ENCODE measurements around the gene MBOAT7.

The MBOAT7 gene, protein sequence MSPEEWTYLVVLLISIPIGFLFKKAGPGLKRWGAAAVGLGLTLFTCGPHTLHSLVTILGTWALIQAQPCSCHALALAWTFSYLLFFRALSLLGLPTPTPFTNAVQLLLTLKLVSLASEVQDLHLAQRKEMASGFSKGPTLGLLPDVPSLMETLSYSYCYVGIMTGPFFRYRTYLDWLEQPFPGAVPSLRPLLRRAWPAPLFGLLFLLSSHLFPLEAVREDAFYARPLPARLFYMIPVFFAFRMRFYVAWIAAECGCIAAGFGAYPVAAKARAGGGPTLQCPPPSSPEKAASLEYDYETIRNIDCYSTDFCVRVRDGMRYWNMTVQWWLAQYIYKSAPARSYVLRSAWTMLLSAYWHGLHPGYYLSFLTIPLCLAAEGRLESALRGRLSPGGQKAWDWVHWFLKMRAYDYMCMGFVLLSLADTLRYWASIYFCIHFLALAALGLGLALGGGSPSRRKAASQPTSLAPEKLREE

DNA sequence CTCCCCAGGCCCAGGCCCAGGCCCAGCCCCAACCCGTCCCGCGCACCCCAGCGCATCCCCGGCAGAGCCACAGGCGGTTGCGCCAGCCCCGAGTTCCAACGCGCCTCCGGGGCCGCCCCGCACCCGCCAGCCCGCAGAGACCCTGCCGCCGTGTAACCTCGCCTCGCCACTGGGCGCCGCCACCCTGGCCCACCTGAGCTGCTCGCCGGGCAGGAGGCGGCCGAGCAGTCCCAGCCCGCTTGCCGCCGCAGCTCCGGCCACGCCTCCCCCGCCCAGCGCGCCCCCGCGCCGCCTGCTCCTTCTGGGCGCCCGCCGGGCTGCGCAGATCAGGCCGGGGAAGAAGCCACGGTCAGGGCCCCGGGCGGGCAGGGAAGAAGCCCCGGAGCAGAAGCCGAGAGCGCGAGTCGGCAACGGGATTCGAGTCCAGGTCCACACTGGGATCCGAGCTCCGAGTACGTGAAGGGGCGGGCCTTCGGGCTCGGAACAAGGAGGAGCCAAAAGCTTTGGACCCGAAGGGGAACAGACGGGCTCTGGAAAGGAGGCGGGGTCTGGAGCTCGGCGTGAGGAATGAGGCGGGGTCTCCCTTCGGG is at the start of gene MBOAT7:
Gene MBOAT7, minus strand, starts transcription at position 436 of the 590 bp plus-strand sequence. CDS start 1,072 bp downstream, outside the sequence.
- peak within 1 kb of the TSS; percentile 92 for H3K9ac ChIP-seq (ENCODE audit: low read length)
- H3K79me2 ChIP-seq (ENCODE audit: insufficient read depth, low read length) = no peaks in the 10 kb centered on the region
- no peaks in the 10 kb centered on the region for H4K20me1 ChIP-seq (ENCODE audit: insufficient read depth, low read length)
- H3K4me2 ChIP-seq (ENCODE audit: low read length) = peak within 1 kb of the TSS; percentile 93
- no peak for TF ChIP-seq EZH2 (IDR thresholded peaks at IDR 0.05; ENCODE audit: borderline replicate concordance, low read length)
- TF ChIP-seq, protein P1, sequence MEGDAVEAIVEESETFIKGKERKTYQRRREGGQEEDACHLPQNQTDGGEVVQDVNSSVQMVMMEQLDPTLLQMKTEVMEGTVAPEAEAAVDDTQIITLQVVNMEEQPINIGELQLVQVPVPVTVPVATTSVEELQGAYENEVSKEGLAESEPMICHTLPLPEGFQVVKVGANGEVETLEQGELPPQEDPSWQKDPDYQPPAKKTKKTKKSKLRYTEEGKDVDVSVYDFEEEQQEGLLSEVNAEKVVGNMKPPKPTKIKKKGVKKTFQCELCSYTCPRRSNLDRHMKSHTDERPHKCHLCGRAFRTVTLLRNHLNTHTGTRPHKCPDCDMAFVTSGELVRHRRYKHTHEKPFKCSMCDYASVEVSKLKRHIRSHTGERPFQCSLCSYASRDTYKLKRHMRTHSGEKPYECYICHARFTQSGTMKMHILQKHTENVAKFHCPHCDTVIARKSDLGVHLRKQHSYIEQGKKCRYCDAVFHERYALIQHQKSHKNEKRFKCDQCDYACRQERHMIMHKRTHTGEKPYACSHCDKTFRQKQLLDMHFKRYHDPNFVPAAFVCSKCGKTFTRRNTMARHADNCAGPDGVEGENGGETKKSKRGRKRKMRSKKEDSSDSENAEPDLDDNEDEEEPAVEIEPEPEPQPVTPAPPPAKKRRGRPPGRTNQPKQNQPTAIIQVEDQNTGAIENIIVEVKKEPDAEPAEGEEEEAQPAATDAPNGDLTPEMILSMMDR (IDR thresholded peaks at IDR 0.05; ENCODE audit: low read length) = peak; percentile 52
- H3K4me3 ChIP-seq (ENCODE audit: low read depth, low read length, poor library complexity, severe bottlenecking) = peak within 1 kb of the TSS; percentile 82
- H3K27me3 ChIP-seq (ENCODE audit: insufficient read depth, low read length) = no peaks in the 10 kb centered on the region
- peaks cover 11% of the 10 kb centered on the region; the same call in 1 of the 2 replicates for H3K36me3 ChIP-seq (ENCODE audit: insufficient read depth, low read length)
- peak within 1 kb of the TSS; percentile 92 for H3K27ac ChIP-seq (ENCODE audit: low read depth, low read length, poor library complexity, severe bottlenecking)
- no peaks in the 10 kb centered on the region for H3K9me3 ChIP-seq (ENCODE audit: low read length)
- H2AFZ ChIP-seq (ENCODE audit: low read length) = no peak within 1 kb of the TSS
- peaks cover 21% of the 10 kb centered on the region for H3K4me1 ChIP-seq (ENCODE audit: insufficient read depth, low read length, severe bottlenecking)
- no peaks in the 10 kb centered on the region for H3F3A ChIP-seq (ENCODE audit: insufficient read depth, low read length)
- no peaks in the 10 kb centered on the region for H3K9me2 ChIP-seq (ENCODE audit: low read depth, low read length)

DNA sequence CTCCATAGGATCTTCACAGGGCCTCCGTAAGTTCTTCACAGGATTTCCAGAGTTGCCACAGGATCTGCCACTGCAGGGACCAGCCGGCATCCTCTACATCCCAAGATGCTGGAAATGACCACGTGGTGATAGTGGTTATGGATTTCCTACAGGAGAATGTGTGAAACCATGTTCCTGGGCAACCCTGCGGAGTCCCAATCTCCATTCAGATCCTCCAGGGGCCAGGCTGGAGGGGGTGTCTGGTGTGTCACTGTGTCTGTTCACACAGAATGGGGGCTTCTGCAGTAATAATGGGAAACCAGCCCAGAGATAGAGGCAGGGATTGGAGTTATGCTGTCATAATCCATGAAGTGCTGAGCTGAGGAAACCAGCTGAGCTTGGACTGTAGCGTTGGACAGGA is 44.6 kb upstream of the MBOAT7 start:
- no peaks in the 10 kb centered on the region for H3K4me1 ChIP-seq (ENCODE audit: insufficient read depth, low read length, severe bottlenecking)
- no peak overlapping the region for H3K27ac ChIP-seq (ENCODE audit: low read depth, low read length, poor library complexity, severe bottlenecking)
- no peak overlapping the region for H2AFZ ChIP-seq (ENCODE audit: low read length)
- H3K27me3 ChIP-seq (ENCODE audit: insufficient read depth, low read length) = no peaks in the 10 kb centered on the region
- H3K9me2 ChIP-seq (ENCODE audit: low read depth, low read length) = no peaks in the 10 kb centered on the region
- H3K9me3 ChIP-seq (ENCODE audit: low read length) = no peaks in the 10 kb centered on the region
- H3F3A ChIP-seq (ENCODE audit: insufficient read depth, low read length) = no peaks in the 10 kb centered on the region
- no peak overlapping the region for H3K4me2 ChIP-seq (ENCODE audit: low read length)
- H4K20me1 ChIP-seq (ENCODE audit: insufficient read depth, low read length) = no peaks in the 10 kb centered on the region
- H3K9ac ChIP-seq (ENCODE audit: low read length) = no peak overlapping the region
- H3K79me2 ChIP-seq (ENCODE audit: insufficient read depth, low read length) = no peaks in the 10 kb centered on the region
- H3K4me3 ChIP-seq (ENCODE audit: low read depth, low read length, poor library complexity, severe bottlenecking) = no peak overlapping the region
- no peaks in the 10 kb centered on the region for H3K36me3 ChIP-seq (ENCODE audit: insufficient read depth, low read length)
- TF ChIP-seq, protein P1 (IDR thresholded peaks at IDR 0.05; ENCODE audit: low read length) = no peak
- TF ChIP-seq EZH2 (IDR thresholded peaks at IDR 0.05; ENCODE audit: borderline replicate concordance, low read length) = no peak

DNA sequence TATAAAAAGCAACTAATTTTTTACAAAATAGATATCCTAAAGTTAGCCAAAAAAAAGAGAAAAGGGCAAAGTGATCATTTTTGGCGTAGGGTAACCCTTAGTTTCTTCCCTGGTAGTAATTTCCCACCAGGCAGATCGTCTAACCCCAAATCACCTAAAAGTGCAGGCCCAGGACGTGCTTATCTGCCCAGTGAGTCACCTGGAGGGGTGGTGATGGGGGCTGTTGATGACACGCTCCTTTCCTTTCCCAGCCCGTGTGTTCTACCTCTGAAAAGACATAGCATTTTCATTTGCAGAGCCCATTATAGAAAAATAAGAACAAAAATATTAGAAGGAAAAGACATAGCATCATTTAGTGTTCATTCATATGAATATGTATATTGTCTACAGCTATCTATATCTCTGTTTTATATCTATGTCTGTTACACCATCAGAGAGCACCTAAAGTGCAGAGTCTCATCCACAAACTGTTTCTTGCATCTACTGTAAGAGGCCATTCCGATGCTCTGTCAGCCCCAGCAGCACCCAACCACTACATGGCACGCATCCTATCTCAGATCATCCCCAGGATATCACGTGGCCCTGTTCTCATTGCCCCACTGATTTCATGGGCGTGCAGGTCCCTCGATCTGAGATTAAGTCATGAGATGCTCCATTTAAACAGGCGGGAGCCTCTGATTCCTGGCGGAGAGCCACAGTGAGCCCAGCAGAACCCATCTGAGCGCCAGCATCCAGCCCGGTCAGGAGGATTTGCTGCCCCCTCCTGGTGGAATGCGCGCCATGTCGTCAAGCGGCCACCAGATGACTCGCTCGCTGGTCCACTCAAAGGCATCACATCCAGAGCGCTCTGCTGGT is 41.9 kb upstream of the MBOAT7 start:
- Histone ChIP-seq H2AFZ (ENCODE audit: low read length) (no peak overlapping the region), H3K27me3 (ENCODE audit: insufficient read depth, low read length) (no peaks in the 10 kb centered on the region; the same call in 1 of the 2 replicates), H3K9me2 (ENCODE audit: low read depth, low read length) (no peaks in the 10 kb centered on the region), H3K79me2 (ENCODE audit: insufficient read depth, low read length) (no peaks in the 10 kb centered on the region), H3K4me2 (ENCODE audit: low read length) (no peak overlapping the region), H3K9me3 (ENCODE audit: low read length) (peaks cover 4% of the 10 kb centered on the region; the same call in 1 of the 2 replicates), H3K27ac (ENCODE audit: low read depth, low read length, poor library complexity, severe bottlenecking) (no peak overlapping the region), H3K36me3 (ENCODE audit: insufficient read depth, low read length) (no peaks in the 10 kb centered on the region; the same call in 1 of the 2 replicates), H3F3A (ENCODE audit: insufficient read depth, low read length) (no peaks in the 10 kb centered on the region), H3K9ac (ENCODE audit: low read length) (no peak overlapping the region), H4K20me1 (ENCODE audit: insufficient read depth, low read length) (no peaks in the 10 kb centered on the region), H3K4me3 (ENCODE audit: low read depth, low read length, poor library complexity, severe bottlenecking) (no peak overlapping the region), H3K4me1 (ENCODE audit: insufficient read depth, low read length, severe bottlenecking) (no peaks in the 10 kb centered on the region)
- TF ChIP-seq, protein P1 (IDR thresholded peaks at IDR 0.05; ENCODE audit: low read length) = peak; percentile 85
- no peak for TF ChIP-seq EZH2 (IDR thresholded peaks at IDR 0.05; ENCODE audit: borderline replicate concordance, low read length)
